GM23338 (cell line): ENCODE measurements around the gene DOCK7. TPM values are rescaled to one million over a fixed set of nuclear protein-coding genes. Genes with fewer than 3 reads are reported as not detected.
"Not testable (repeated sequence)": the region's sequence is repeated elsewhere in the genome, so short reads cannot be mapped to it uniquely, and the experiment has no call there.

Source experiments
- ATAC-seq: fragments of 200-7000 bp; cut with Tn5 transposase; 3 replicates; pipeline ENCODE4 v1.9.1; 2020
- DNase-seq: peaks from one replicate; pipeline ENCODE4 v3.0.0-alpha.2; 2015; ENCODE audit warnings: low spot score
- H2AFZ ChIP-seq: fragments of 200-600 bp; sonication (generic); 2 replicates; pipeline ENCODE4 v1.8.0; 2016; ENCODE audit warnings: antibody characterized with exemption, mild to moderate bottlenecking, moderate library complexity
- H3F3A ChIP-seq: fragments of 200-600 bp; sonication (generic); replicated peaks from 2 replicates; pipeline ENCODE4 v1.8.0; 2017; ENCODE audit warnings: antibody characterized with exemption, mixed run types, low read depth
- H3K27ac ChIP-seq: fragments of 200-600 bp; sonication (generic); 2 replicates; pipeline ENCODE4 v1.6.1; 2016; ENCODE audit warnings: low read depth
- H3K27me3 ChIP-seq: fragments of 200-600 bp; sonication (generic); 2 replicates; pipeline ENCODE4 v1.8.0; 2016; ENCODE audit warnings: mild to moderate bottlenecking, mixed run types, moderate library complexity; ENCODE audit not compliant: insufficient read depth
- H3K36me3 ChIP-seq: fragments of 200-600 bp; sonication (generic); 2 replicates; pipeline ENCODE4 v1.8.0; 2016; ENCODE audit warnings: mild to moderate bottlenecking; ENCODE audit not compliant: insufficient read depth
- H3K4me1 ChIP-seq: fragments of 200-600 bp; sonication (generic); 2 replicates; pipeline ENCODE4 v1.8.0; 2016; ENCODE audit warnings: mild to moderate bottlenecking, moderate library complexity; ENCODE audit not compliant: insufficient read depth
- H3K4me2 ChIP-seq: fragments of 200-600 bp; sonication (generic); 2 replicates; pipeline ENCODE4 v1.7.1; 2017; ENCODE audit warnings: mixed run types
- H3K4me3 ChIP-seq: fragments of 200-600 bp; sonication (generic); 2 replicates; pipeline ENCODE4 v1.6.1; 2016; ENCODE audit warnings: mixed run types
- H3K79me2 ChIP-seq: fragments of 200-600 bp; sonication (generic); replicated peaks from 2 replicates; pipeline ENCODE4 v1.8.0; 2017; ENCODE audit warnings: mild to moderate bottlenecking; ENCODE audit not compliant: insufficient read depth
- H3K9me2 ChIP-seq: fragments of 200-600 bp; sonication (generic); 2 replicates; pipeline ENCODE4 v1.8.0; 2017; ENCODE audit not compliant: insufficient read depth
- H4K20me1 ChIP-seq: fragments of 200-600 bp; sonication (generic); replicated peaks from 2 replicates; pipeline ENCODE4 v1.8.0; 2017; ENCODE audit warnings: mild to moderate bottlenecking; ENCODE audit not compliant: insufficient read depth
- H3K27ac Mint-ChIP-seq: 2 replicates; pipeline ENCODE4 v1.8.0; 2020; ENCODE audit warnings: inconsistent platforms, mild to moderate bottlenecking, moderate library complexity, mixed read lengths
- H3K27me3 Mint-ChIP-seq: 3 replicates; pipeline ENCODE4 v1.8.0; 2022; ENCODE audit warnings: low read depth, mild to moderate bottlenecking, moderate library complexity, mixed read lengths, inconsistent platforms; ENCODE audit not compliant: insufficient read depth, poor library complexity
- H3K36me3 Mint-ChIP-seq: 3 replicates; pipeline ENCODE4 v1.8.0; 2021; ENCODE audit warnings: low read depth, mild to moderate bottlenecking, inconsistent platforms, moderate library complexity, mixed read lengths
- H3K4me1 Mint-ChIP-seq: 3 replicates; pipeline ENCODE4 v1.8.0; 2020; ENCODE audit warnings: mild to moderate bottlenecking, inconsistent platforms, mixed read lengths
- H3K4me3 Mint-ChIP-seq: 3 replicates; pipeline ENCODE4 v1.8.0; 2021; ENCODE audit warnings: moderate library complexity, mild to moderate bottlenecking, inconsistent platforms, mixed read lengths
- H3K9me3 Mint-ChIP-seq: 3 replicates; pipeline ENCODE4 v1.8.0; 2020; ENCODE audit warnings: moderate library complexity, mild to moderate bottlenecking, inconsistent platforms, mixed read lengths
- CREB1 ChIP-seq: fragments of 250-450 bp; sonication (Bioruptor Pico); IDR thresholded peaks from 2 replicates; pipeline ENCODE4 v1.5.0; 2020; ENCODE audit warnings: low read depth, mild to moderate bottlenecking, moderate library complexity
- CTCF ChIP-seq, 2 experiments: fragments of 200-600 bp in 1 of 2; sonication (generic) in 1 of 2; conservative IDR thresholded peaks; 2 replicates each; pipeline versions ENCODE4 v1.5.1 to v1.6.1; 2016 to 2017; ENCODE audit warnings: antibody characterized with exemption in 2 of 2, low read depth in 2 of 2, mild to moderate bottlenecking in 2 of 2, moderate library complexity in 1 of 2
- EZH2 ChIP-seq: fragments of 200-600 bp; sonication (generic); IDR thresholded peaks from one replicate; pipeline ENCODE4 v1.8.0; 2017; ENCODE audit warnings: antibody characterized with exemption, mild to moderate bottlenecking, low read depth; ENCODE audit not compliant: unreplicated experiment
- EZH2phosphoT487 ChIP-seq: fragments of 200-600 bp; sonication (generic); IDR thresholded peaks from one replicate; pipeline ENCODE4 v1.8.1; 2018; ENCODE audit warnings: antibody characterized with exemption; ENCODE audit not compliant: unreplicated experiment
- NANOG ChIP-seq: IDR thresholded peaks from 2 replicates; pipeline ENCODE4 v1.6.1; 2016; ENCODE audit warnings: antibody characterized with exemption, borderline replicate concordance
- REST ChIP-seq: IDR thresholded peaks from one replicate; pipeline ENCODE4 v1.6.1; 2018; ENCODE audit warnings: antibody characterized with exemption; ENCODE audit not compliant: unreplicated experiment
- STAT1 ChIP-seq: IDR thresholded peaks from one replicate; pipeline ENCODE4 v1.6.1; 2016; ENCODE audit warnings: antibody characterized with exemption; ENCODE audit not compliant: unreplicated experiment
- ZNF114 ChIP-seq: fragments of 250-450 bp; sonication (Bioruptor Pico); IDR thresholded peaks from 2 replicates; pipeline ENCODE4 v1.5.0; 2020; ENCODE audit warnings: mild to moderate bottlenecking, moderate library complexity
- ZNF331 ChIP-seq: fragments of 250-450 bp; sonication (Bioruptor Pico); IDR thresholded peaks from 2 replicates; pipeline ENCODE4 v1.5.0; 2020; ENCODE audit warnings: low read depth, mild to moderate bottlenecking, moderate library complexity
- polyA plus RNA-seq: library from polyadenylated mRNA; unstranded; fragments of >200 nt; fragmentation: Nextera tagmentation; extraction: Ambion mirVana; gene quantifications from 2 replicates; pipeline ENCODE4 v1.2.1, GENCODE V29; 2016
- total RNA-seq: library from RNA; depleted of rRNA; stranded (reverse); fragments of >200 nt; shearing (Covaris generic); gene quantifications from 2 replicates; pipeline ENCODE4 v1.2.3, GENCODE V29; 2014
- TF ChIP-seq, protein P1 (sequence below): IDR thresholded peaks from 2 replicates; pipeline ENCODE4 v1.6.1; 2016; ENCODE audit warnings: antibody characterized with exemption

DOCK7 gene
- total and polyA plus RNA-seq, 2 experiments from 2014 or later, result 20.5 to 37.3 TPM

GRCh38 chr1:62572476-62572875 is 115.7 kb downstream of the DOCK7 start (continued):
- TF ChIP-seq, protein P1, sequence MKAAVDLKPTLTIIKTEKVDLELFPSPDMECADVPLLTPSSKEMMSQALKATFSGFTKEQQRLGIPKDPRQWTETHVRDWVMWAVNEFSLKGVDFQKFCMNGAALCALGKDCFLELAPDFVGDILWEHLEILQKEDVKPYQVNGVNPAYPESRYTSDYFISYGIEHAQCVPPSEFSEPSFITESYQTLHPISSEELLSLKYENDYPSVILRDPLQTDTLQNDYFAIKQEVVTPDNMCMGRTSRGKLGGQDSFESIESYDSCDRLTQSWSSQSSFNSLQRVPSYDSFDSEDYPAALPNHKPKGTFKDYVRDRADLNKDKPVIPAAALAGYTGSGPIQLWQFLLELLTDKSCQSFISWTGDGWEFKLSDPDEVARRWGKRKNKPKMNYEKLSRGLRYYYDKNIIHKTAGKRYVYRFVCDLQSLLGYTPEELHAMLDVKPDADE, result no peak
- no peak for TF ChIP-seq ZNF331 (CRISPR knock-in tag)
- TF ChIP-seq ZNF114, result no peak
- no peak for TF ChIP-seq EZH2
- no peak for TF ChIP-seq EZH2phosphoT487
- no peak for TF ChIP-seq NANOG
- TF ChIP-seq STAT1, result no peak
- TF ChIP-seq CREB1, result no peak
- no peak for TF ChIP-seq CTCF (conservative IDR thresholded peaks at IDR 0.05; ENCODE audit: low read depth in 2 of 2)
- TF ChIP-seq REST, result no peak

- not testable (repeated sequence) for H3F3A ChIP-seq, H3K79me2 ChIP-seq, H3K36me3 ChIP-seq, H3K4me1 ChIP-seq, H3K9me2 ChIP-seq, H3K27ac ChIP-seq, ATAC-seq, H3K27ac Mint-ChIP-seq, H3K4me1 Mint-ChIP-seq, DNase-seq, H2AFZ ChIP-seq, H3K4me2 ChIP-seq, H3K4me3 ChIP-seq, H3K4me3 Mint-ChIP-seq, H3K27me3 ChIP-seq, H3K27me3 Mint-ChIP-seq, H4K20me1 ChIP-seq
- peaks cover 13% of the 10 kb centered on the region; the same call in 2 of the 3 replicates for H3K9me3 Mint-ChIP-seq
- H3K36me3 Mint-ChIP-seq, result peaks cover 22% of the 10 kb centered on the region
Measured at GRCh38 chr1:62571517-62571916, 116.7 kb downstream of the DOCK7 start.

DNA sequence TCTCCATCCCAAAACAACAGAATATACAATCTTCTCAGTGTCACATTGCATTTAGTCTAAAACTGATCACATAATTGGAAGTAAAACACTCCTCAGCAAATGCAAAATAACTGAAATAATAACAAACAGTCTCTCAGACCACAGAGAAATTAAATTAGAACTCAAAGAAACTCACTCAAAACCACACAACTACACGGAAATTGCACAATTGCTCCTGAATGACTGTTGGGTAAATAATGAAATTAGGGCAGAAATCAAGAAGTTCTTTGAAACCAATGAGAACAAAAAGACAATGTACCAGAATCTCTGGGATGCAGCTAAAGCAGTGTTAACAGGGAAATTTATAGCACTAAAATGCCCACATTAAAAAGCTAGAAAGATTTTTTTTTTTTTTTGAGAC is 120.3 kb downstream of the DOCK7 start:
- H3K4me3 ChIP-seq, H4K20me1 ChIP-seq, H2AFZ ChIP-seq, ATAC-seq, H3K4me2 ChIP-seq, H3K79me2 ChIP-seq, H3F3A ChIP-seq, H3K9me2 ChIP-seq, H3K4me1 Mint-ChIP-seq, H3K4me1 ChIP-seq, H3K36me3 ChIP-seq, H3K4me3 Mint-ChIP-seq, H3K27ac Mint-ChIP-seq, H3K27ac ChIP-seq, H3K27me3 ChIP-seq, H3K27me3 Mint-ChIP-seq, DNase-seq: not testable (repeated sequence)
- H3K36me3 Mint-ChIP-seq, result peaks cover 25% of the 10 kb centered on the region
- H3K9me3 Mint-ChIP-seq, result peaks cover 13% of the 10 kb centered on the region; the same call in 2 of the 3 replicates

DNA sequence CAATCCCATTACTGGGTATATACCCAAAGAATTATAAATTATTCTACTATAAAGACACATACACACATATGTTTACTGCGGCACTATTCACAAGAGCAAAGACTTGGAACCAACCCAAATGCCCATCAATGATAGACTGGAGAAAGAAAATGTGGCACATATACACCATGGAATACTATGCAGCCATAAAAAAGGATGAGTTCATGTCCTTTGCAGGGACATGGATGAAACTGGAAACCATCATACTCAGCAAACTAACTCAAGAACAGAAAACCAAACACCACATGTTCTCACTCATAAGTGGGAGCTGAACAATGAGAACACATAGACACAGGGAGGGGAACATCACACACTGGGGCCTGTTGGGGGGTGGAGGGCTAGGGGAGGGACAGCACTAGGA is 121.0 kb downstream of the DOCK7 start:
- Mint-ChIP-seq H3K36me3 (peaks cover 25% of the 10 kb centered on the region), H3K9me3 (peaks cover 13% of the 10 kb centered on the region; the same call in 2 of the 3 replicates)
- H2AFZ ChIP-seq, H3K79me2 ChIP-seq, H3K27me3 ChIP-seq, H4K20me1 ChIP-seq, H3K27ac Mint-ChIP-seq, H3K4me3 ChIP-seq, DNase-seq, H3K4me1 ChIP-seq, H3K4me2 ChIP-seq, H3K4me1 Mint-ChIP-seq, H3K4me3 Mint-ChIP-seq, H3K27me3 Mint-ChIP-seq, H3K27ac ChIP-seq, ATAC-seq, H3K9me2 ChIP-seq, H3K36me3 ChIP-seq, H3F3A ChIP-seq: not testable (repeated sequence)
